GM12892 (cell line): ENCODE data around the gene LIMA1.

Source experiments
- POLR2AphosphoS5 ChIP-seq: IDR thresholded peaks from 2 replicates; pipeline ENCODE4 v1.6.1; 2011; ENCODE audit warnings: low read depth, low read length, control low read depth
- TAF1 ChIP-seq: IDR thresholded peaks from 2 replicates; pipeline ENCODE4 v1.6.1; 2011; ENCODE audit warnings: low read depth, mild to moderate bottlenecking, control low read depth, low read length, borderline replicate concordance

DNA sequence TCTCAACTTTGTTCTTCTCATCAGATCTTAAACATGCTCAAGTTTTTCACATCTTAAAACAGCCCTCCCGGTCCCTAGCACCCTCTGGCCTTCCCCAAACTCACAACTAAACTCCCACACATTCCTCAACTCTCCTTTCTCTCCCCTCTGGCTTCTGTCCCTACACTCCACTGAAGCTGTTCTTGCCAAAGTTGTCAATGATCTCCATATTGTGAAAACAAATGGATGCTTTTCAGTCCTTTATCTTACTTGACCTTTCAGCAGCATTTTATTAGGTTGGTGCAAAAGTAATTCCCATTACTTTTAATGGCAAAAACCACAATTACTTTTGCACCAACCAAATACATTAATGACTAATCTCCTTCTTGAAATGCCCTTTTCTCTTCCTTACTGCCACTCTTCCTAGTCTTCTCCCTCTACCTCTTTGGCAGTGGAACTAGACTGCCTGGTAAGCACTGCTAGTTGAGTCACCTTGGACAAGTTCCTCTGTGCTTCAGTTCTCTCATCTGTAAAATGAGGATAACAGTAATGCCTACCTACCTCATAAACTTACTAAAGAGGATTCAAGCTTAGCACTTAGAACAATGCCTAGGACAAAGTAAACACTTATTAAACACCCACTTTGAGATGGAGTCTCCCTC, 132.2 kb downstream of the LIMA1 start:
- no peak for TF ChIP-seq POLR2AphosphoS5
- TF ChIP-seq TAF1, result no peak
